Effector memory CD8-positive, alpha-beta T cell (primary cell): Measurements from ENCODE around the gene KIRREL3.
A peak's percentile ranks its signal among the peaks of the same experiment; 100 is the strongest.

Source experiments
- ATAC-seq: fragments of 150-1000 bp; cut with Tn5 transposase; replicated peaks from 2 replicates; pipeline ENCODE4 v1.10.0; 2021; ENCODE audit warnings: mild to moderate bottlenecking, moderate library complexity
- DNase-seq, 3 experiments: peaks; one replicate each; pipeline ENCODE4 v3.0.0; 2021
- H3K27ac Mint-ChIP-seq, 2 donors: one replicate each; pipeline ENCODE4 v1.8.0; 2022; ENCODE audit warnings: mild to moderate bottlenecking in 2 of 2, mixed read lengths in 2 of 2, moderate library complexity in 2 of 2
- H3K27me3 Mint-ChIP-seq, 2 donors: one replicate each; pipeline ENCODE4 v1.8.0; 2022; ENCODE audit warnings: mixed read lengths in 2 of 2
- H3K36me3 Mint-ChIP-seq: one replicate; pipeline ENCODE4 v1.8.0; 2022; ENCODE audit warnings: mild to moderate bottlenecking, moderate library complexity, mixed read lengths; ENCODE audit not compliant: insufficient read depth
- H3K4me1 Mint-ChIP-seq, 2 donors: one replicate each; pipeline ENCODE4 v1.8.0; 2022; ENCODE audit warnings: low read depth in 2 of 2, mixed read lengths in 2 of 2
- H3K4me3 Mint-ChIP-seq, 2 donors: one replicate each; pipeline ENCODE4 v1.8.0; 2022; ENCODE audit warnings: mild to moderate bottlenecking in 2 of 2, mixed read lengths in 2 of 2, moderate library complexity in 2 of 2
- H3K9me3 Mint-ChIP-seq, 2 donors: one replicate each; pipeline ENCODE4 v1.8.0; 2022; ENCODE audit warnings: mixed read lengths in 2 of 2

The KIRREL3 gene

GRCh38 chr11:126772267-126772666 is 228.3 kb downstream of the KIRREL3 start:
- H3K27me3 Mint-ChIP-seq: peaks cover 18 to 37% of the 10 kb centered on the region in 2 donors
- peaks cover 4 to 6% of the 10 kb centered on the region in 2 donors for H3K9me3 Mint-ChIP-seq
- H3K36me3 Mint-ChIP-seq: no peaks in the 10 kb centered on the region
- DNase-seq (no peak), ATAC-seq (no peak)
- H3K4me1 Mint-ChIP-seq: no peaks in the 10 kb centered on the region
- H3K4me3 Mint-ChIP-seq: no peak overlapping the region
- no peak overlapping the region for H3K27ac Mint-ChIP-seq

DNA sequence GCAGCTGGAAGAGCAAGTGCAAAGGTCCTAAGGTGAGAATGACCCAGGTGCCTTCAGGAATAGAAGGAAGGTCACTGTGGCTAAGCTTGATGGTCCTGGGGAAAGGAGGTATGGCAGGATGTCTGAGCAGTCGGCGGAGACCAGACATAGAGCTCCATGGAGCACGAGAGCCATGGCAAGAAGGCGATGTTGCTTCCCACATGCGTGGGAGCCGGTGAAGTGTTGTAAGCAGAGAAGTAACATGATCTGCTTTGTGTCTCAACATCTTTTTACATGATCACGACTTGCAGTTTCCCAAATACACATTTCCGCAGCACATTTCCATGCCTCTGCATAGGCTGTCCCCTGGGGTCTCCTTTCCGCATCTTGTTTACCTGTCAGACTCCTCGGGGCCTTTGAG is 231.9 kb downstream of the KIRREL3 start:
- ATAC-seq (no peak), DNase-seq (no peak)
- H3K4me1 Mint-ChIP-seq: no peaks in the 10 kb centered on the region
- no peak overlapping the region for H3K27ac Mint-ChIP-seq
- H3K9me3 Mint-ChIP-seq: peaks cover 4 to 6% of the 10 kb centered on the region in 2 donors
- peaks cover 6 to 18% of the 10 kb centered on the region in 2 donors for H3K27me3 Mint-ChIP-seq
- H3K36me3 Mint-ChIP-seq: no peaks in the 10 kb centered on the region
- H3K4me3 Mint-ChIP-seq: no peak overlapping the region

DNA sequence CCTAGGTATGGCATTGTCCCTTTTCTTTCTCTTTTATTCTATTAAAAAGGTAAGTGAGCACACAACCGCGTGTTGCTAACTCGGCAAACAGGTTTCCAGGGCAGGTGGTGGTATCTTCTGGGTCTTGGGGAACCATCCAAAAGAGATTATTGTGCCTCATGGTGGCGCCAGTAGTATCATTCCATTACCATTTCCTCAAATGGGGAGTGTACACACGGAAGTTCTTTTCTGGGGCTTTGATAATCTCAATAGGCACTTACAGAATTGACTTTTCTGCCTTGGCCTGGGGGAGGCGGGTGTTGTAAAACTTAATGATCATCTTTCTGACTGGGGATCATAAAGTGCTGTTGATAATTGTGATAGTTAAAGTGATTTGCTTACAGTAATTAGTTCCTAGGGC is 234.1 kb downstream of the KIRREL3 start:
- Mint-ChIP-seq H3K27me3 (no peaks in the 10 kb centered on the region), H3K36me3 (no peaks in the 10 kb centered on the region), H3K9me3 (peaks cover 4 to 6% of the 10 kb centered on the region in 2 donors), H3K4me1 (no peaks in the 10 kb centered on the region), H3K27ac (no peak overlapping the region), H3K4me3 (no peak overlapping the region)
- no peak for DNase-seq
- no peak for ATAC-seq

DNA sequence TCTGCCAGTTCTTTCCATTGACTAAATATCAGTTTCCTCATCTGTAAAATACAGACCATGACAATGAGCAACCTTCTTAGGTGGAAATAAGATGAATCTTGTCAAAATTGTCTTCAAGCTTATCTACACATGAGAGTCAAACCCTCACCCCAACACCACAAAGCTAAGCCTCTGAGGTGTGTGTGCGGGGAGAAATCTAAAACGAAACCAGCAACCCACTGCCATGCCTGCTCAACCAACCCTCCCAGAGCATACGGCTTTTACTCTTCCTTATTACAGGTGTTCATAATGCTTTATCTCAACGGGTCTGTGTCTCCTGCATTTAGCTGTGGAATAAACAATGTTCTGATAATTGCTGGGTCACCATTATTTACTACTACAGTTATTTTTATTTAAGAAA is 235.4 kb downstream of the KIRREL3 start:
- ATAC-seq (no peak), DNase-seq (no peak)
- Mint-ChIP-seq H3K9me3 (peaks cover 4 to 6% of the 10 kb centered on the region in 2 donors), H3K27me3 (no peaks in the 10 kb centered on the region), H3K36me3 (no peaks in the 10 kb centered on the region), H3K4me1 (peaks cover 0 to 1% of the 10 kb centered on the region in 2 donors), H3K27ac (no peak overlapping the region), H3K4me3 (no peak overlapping the region)

DNA sequence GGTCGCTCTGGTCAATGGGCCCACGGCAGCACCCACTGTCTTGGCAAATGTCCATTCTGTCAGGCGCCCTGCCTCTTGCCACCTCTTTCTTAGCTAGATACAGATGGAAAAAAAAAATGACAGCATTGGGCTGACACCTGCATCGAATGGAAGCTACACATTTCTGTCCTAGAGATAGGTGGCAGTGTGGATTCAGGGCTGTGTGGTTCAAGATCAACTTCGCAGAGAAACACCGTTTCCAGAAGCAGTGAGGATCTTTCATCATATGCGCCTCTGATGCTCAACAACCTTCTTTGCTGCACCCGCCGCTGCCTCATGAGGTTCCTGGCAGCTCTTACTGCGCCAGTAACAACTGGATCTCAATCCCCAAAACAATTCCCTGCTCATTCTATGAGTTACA is 236.3 kb downstream of the KIRREL3 start:
- Mint-ChIP-seq H3K9me3 (peaks cover 4 to 6% of the 10 kb centered on the region in 2 donors), H3K27ac (no peak overlapping the region), H3K4me3 (no peak overlapping the region), H3K27me3 (no peaks in the 10 kb centered on the region), H3K36me3 (no peaks in the 10 kb centered on the region), H3K4me1 (peaks cover 0 to 1% of the 10 kb centered on the region in 2 donors)
- ATAC-seq: no peak
- DNase-seq: no peak

DNA sequence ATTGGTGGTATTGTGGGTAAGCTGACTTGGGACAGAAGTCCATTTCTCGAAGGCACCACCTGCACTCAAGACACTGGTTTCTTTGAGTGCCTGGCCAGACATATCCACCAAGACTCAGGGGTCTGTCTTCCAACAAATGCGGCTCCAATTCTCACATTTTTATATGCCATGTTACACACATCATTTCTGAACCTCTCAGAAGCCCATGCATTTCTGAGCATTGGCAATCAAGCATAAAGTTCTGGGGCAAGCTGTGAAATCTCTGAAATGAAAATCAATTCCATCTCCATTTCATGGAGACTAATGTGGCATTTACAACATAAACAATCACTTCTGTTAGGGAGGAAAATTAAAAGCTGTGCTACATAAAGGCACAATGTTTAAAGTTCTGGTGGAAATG is 243.7 kb downstream of the KIRREL3 start:
- H3K36me3 Mint-ChIP-seq: no peaks in the 10 kb centered on the region
- H3K4me1 Mint-ChIP-seq: peaks cover 0 to 1% of the 10 kb centered on the region in 2 donors
- H3K27ac Mint-ChIP-seq: no peak overlapping the region
- no peak overlapping the region for H3K4me3 Mint-ChIP-seq
- no peaks in the 10 kb centered on the region for H3K9me3 Mint-ChIP-seq
- no peak for ATAC-seq
- DNase-seq: no peak
- peaks cover 6 to 16% of the 10 kb centered on the region in 2 donors for H3K27me3 Mint-ChIP-seq

DNA sequence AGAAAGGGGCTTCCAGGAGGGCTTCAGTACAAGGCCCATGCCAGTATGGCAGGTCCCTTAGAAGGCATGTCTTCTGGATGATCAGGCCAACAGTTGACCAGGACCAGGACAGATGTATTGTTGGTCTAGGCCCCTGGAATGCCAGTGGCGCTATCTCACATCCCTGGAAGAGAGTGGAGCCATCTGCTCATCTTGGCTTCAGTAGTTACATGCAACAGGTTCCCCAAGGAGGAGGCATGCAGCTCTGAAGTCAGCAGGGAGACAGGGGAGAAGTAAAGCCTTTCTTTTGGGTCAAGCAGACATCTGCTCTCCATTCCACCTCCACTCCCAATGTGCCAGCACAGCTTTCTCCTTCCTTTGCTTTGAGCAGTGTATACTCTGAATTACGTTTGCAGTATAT is 244.1 kb downstream of the KIRREL3 start:
- Mint-ChIP-seq H3K9me3 (no peaks in the 10 kb centered on the region), H3K36me3 (no peaks in the 10 kb centered on the region), H3K27ac (no peak overlapping the region), H3K27me3 (peaks cover 6 to 16% of the 10 kb centered on the region in 2 donors), H3K4me3 (no peak overlapping the region), H3K4me1 (peaks cover 0 to 1% of the 10 kb centered on the region in 2 donors)
- no peak for ATAC-seq
- DNase-seq: no peak

GRCh38 chr11:126755526-126755925 is 245.0 kb downstream of the KIRREL3 start:
- H3K9me3 Mint-ChIP-seq: no peaks in the 10 kb centered on the region
- H3K4me1 Mint-ChIP-seq: no peaks in the 10 kb centered on the region
- no peak overlapping the region for H3K4me3 Mint-ChIP-seq
- ATAC-seq (no peak), DNase-seq (no peak)
- no peaks in the 10 kb centered on the region for H3K36me3 Mint-ChIP-seq
- peaks cover 6 to 16% of the 10 kb centered on the region in 2 donors for H3K27me3 Mint-ChIP-seq
- H3K27ac Mint-ChIP-seq: no peak overlapping the region

DNA sequence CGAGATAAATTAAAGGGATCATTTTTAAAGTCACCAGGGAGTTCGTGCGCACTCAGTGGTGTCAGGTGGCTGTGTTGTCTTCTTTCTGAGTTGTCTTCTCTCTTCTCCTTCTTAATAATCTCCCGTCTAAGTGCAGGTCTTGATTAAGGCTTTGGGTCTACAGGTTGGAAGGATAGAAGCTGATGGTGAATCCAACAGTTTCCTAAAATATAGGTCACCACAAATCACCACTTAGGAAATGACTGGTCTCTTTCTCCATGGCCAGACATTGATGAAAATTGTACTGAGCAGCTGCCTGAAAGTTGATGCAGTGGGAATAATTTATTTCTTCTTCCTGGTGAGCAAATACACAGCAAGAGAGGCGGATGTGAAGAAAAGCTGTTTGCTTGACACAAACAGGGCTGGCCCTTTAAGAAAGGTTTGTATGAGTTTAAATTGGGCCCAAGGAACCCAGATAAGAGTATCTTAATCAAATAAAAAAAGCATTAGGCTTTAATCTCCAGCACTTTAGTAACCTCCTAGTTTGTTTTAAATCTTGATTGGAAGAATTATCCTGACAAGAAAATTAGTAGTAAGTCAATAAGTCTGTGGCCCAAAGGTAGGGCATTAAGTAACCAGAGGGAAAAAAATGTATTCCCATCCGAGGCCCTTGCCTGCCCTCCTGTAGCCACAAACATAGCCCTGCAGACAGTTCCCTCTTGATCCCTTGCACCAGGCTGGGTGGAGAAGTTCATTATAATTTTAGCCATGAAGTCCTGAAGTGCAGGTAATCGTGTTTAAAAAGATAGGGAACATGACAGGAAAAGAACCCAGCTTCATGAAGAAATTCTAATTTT is 245.8 kb downstream of the KIRREL3 start:
- Mint-ChIP-seq H3K27ac (no peak overlapping the region), H3K27me3 (peaks cover 6 to 16% of the 10 kb centered on the region in 2 donors), H3K9me3 (no peaks in the 10 kb centered on the region), H3K4me3 (no peak overlapping the region), H3K36me3 (no peaks in the 10 kb centered on the region), H3K4me1 (no peaks in the 10 kb centered on the region)
- DNase-seq: no peak
- ATAC-seq: no peak

- Mint-ChIP-seq H3K4me1 (peaks cover 0 to 5% of the 10 kb centered on the region in 2 donors), H3K4me3 (no peak overlapping the region), H3K27ac (no peak overlapping the region), H3K36me3 (no peaks in the 10 kb centered on the region), H3K9me3 (no peaks in the 10 kb centered on the region), H3K27me3 (peaks cover 12 to 16% of the 10 kb centered on the region in 2 donors)
- DNase-seq: no peak
- no peak for ATAC-seq
These were observed 246.6 kb downstream of the KIRREL3 start for GRCh38 chr11:126753990-126754389.

DNA sequence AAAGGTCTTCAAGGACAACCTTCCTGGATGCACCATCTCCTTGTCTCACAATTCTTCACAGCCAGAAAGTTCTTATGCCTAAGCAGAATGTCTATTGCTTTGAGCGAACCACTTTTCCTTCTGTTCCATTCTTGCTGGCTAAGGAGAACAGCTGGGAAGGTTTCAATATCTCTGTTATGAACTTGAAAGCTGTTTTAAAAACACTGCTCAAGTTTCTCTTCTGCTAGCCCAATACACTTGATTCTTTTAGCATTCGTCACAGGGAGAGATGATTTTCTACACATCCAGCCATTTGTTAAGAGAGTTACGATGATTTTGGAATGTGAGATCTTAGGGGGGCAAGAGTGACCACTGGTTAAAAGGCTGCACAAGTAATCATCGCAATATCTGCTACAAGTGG is 249.3 kb downstream of the KIRREL3 start:
- Mint-ChIP-seq H3K36me3 (no peaks in the 10 kb centered on the region), H3K27ac (no peak overlapping the region), H3K27me3 (peaks cover 13 to 16% of the 10 kb centered on the region in 2 donors), H3K9me3 (no peaks in the 10 kb centered on the region), H3K4me1 (peaks cover 0 to 18% of the 10 kb centered on the region in 2 donors), H3K4me3 (no peak overlapping the region)
- no peak for ATAC-seq
- DNase-seq: no peak

DNA sequence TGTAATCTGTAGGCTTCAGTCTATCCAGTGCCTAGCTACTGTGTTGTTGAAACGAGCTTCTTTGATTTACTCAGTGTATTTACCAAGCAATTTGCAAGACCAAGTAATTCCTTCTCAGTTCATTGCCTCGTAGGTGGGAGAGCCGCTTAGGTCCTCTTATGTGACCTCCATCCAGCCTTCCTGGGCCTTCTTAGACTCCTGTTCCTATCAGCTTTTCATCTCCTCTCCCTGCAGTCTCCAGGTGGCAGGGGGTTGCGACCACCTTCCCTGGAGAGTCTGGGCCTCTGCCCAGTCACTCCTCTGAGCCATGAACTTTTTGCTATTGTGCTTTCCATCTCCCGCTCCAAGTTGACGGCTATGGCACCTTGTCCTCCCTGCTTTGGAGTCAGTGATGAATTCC is 251.8 kb downstream of the KIRREL3 start:
- peaks cover 0 to 18% of the 10 kb centered on the region in 2 donors for H3K4me1 Mint-ChIP-seq
- H3K27ac Mint-ChIP-seq: peak overlapping the region in 1 of 2 donors; percentile 96
- H3K36me3 Mint-ChIP-seq: no peaks in the 10 kb centered on the region
- no peaks in the 10 kb centered on the region for H3K9me3 Mint-ChIP-seq
- peaks cover 7 to 8% of the 10 kb centered on the region in 2 donors for H3K27me3 Mint-ChIP-seq
- ATAC-seq (no peak), DNase-seq (no peak)
- no peak overlapping the region for H3K4me3 Mint-ChIP-seq

DNA sequence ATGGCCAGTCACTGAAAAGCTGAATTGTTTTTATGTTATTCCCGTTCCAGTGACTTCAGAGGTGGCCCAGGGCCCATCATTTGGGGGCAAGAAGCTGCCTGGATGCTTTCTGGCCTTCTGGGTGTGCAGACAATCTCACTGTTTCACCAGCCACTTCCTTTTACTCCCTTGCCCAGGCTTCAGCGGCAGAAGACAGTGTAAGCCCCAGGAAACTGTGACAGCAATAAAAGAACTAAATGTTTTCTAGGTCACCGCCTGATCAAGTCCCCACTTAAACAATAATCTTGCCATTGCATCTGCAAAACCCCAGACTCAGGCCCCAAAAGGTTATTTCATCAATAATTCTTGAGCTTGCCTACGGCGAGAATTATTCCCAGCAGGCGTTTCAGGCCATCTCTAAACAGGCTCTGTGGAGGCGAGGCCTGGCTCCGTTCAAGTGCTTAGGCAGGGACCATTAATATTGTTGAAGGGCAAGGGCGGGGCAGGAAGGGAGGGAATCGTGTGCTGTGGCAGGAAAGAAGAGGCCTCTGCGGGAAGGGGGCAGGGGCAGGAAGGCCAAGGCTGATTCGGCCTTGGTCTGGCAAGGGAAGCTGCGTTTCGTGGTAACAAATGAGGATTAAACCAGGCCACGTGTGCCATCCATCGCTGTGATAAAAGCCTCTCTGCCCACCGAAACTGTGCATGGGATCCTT is 252.3 kb downstream of the KIRREL3 start:
- H3K4me1 Mint-ChIP-seq: peaks cover 0 to 20% of the 10 kb centered on the region in 2 donors
- peak overlapping the region in 1 of 2 donors; percentile 68 for H3K4me3 Mint-ChIP-seq
- ATAC-seq (peak; percentile 84), DNase-seq (no peak)
- H3K36me3 Mint-ChIP-seq: no peaks in the 10 kb centered on the region
- H3K27ac Mint-ChIP-seq: peak overlapping the region in 1 of 2 donors; percentile 96
- no peaks in the 10 kb centered on the region for H3K9me3 Mint-ChIP-seq
- H3K27me3 Mint-ChIP-seq: peaks cover 7 to 14% of the 10 kb centered on the region in 2 donors

- no peaks in the 10 kb centered on the region for H3K36me3 Mint-ChIP-seq
- no peak for DNase-seq
- H3K27me3 Mint-ChIP-seq: peaks cover 7 to 14% of the 10 kb centered on the region in 2 donors
- no peak overlapping the region for H3K4me3 Mint-ChIP-seq
- peaks cover 0 to 24% of the 10 kb centered on the region in 2 donors for H3K4me1 Mint-ChIP-seq
- H3K27ac Mint-ChIP-seq: peak overlapping the region in 1 of 2 donors; percentile 96
- H3K9me3 Mint-ChIP-seq: no peaks in the 10 kb centered on the region
- no peak for ATAC-seq
These were observed 253.3 kb downstream of the KIRREL3 start for GRCh38 chr11:126747315-126747714.
